ENCODE results near the gene CELF2. TPM values are rescaled to one million over a fixed set of nuclear protein-coding genes. Genes with fewer than 3 reads are reported as not detected.
A peak's percentile ranks its signal among the peaks of the same experiment; 100 is the strongest.

CELF2 gene
- 100 to 1,000 TPM; 282 to 298 (median 295) TPM for total RNA-seq
- 164 TPM for total RNA-seq (2013)

DNA sequence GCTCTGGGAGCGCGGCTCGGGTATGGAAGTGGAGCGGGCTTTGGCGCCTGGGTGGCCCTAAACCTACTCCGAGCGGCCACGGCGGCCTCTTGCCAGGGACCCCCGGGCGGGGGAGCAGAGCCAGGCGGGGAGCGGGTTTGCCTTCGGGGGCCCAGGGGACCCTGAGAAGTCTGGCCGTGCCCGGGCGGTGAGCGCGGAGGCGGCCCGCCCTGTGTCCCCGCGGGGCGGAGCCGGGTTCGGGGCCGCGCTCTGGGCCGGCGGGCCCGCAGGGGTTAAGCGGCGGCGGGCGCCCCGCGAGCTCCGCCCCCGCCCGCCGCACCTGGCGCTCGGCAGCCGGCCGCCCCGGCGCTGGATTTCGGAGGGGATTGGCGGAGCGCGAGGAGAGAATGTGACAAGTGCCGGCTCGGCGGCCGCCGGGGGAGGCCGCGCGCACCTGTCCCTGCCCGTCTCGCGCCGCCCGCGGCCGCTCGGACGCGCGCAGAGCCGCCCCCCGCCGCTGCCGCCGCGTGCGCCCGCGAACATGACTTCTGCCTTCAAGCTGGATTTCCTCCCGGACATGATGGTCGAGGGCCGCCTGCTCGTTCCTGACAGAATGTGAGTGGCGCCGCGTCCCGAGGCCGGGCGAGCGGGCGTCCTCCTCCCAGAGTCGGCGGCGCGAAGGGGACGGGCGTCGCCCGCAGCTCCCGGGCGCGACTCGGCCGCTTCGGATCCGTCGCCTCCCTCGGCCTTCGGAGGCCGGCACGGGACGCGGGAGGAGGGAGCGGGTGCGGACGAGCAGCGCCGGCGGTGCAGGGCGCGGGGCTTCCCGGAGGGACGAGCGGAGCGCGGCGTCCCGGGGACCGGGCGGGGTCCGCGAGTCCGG lies at the start of gene CELF2:
TSS of gene CELF2 (plus strand) at position 303 of the 862 bp plus-strand sequence. CDS start at position 521, 218 bp downstream.
- H3K36me3 ChIP-seq (ENCODE audit: control insufficient read depth, insufficient read depth, low read length), result no peaks in the 10 kb centered on the region
- no peak within 1 kb of the TSS for H3K27ac Mint-ChIP-seq
- H3K4me3 Mint-ChIP-seq, result peak within 1 kb of the TSS; percentile 85

DNA sequence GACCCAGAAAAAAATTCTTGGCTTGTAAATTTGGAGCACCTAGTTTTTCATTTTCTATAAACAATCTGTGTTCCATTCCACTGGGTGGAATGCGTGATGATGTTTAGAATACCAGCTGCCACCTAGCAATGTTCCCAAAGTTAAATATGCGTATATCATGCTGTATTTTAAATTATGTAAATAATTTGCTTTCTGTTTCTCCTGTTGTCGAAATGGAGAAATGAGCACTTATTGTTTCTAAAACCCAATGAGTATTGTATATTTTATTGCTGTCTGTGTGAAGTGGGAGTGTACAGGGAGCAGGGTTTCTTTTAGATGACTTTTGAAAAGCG lies 49.4 kb upstream of the CELF2 start:
- H3K36me3 ChIP-seq (ENCODE audit: control insufficient read depth, insufficient read depth, low read length), result no peaks in the 10 kb centered on the region
- Mint-ChIP-seq H3K36me3 (no peaks in the 10 kb centered on the region), H3K4me3 (no peak overlapping the region), H3K27ac (no peak overlapping the region), H3K4me1 (no peaks in the 10 kb centered on the region), H3K9me3 (no peaks in the 10 kb centered on the region), H3K27me3 (ENCODE audit: low read depth in 2 of 2) (peaks cover 17 to 26% of the 10 kb centered on the region in 2 donors)
- intact Hi-C loops (cut with micrococcal nuclease), result no loop called here
- no peak overlapping the region for H3K4me3 ChIP-seq (ENCODE audit: low read length)
- 93% methylated on average over 4 of the region's 4 CpGs for WGBS (ENCODE audit: insufficient coverage)
- no peak for DNase-seq
- no peaks in the 10 kb centered on the region for H3K9me3 ChIP-seq (ENCODE audit: control insufficient read depth, insufficient read depth, low read length)
- TF ChIP-seq, protein P1, sequence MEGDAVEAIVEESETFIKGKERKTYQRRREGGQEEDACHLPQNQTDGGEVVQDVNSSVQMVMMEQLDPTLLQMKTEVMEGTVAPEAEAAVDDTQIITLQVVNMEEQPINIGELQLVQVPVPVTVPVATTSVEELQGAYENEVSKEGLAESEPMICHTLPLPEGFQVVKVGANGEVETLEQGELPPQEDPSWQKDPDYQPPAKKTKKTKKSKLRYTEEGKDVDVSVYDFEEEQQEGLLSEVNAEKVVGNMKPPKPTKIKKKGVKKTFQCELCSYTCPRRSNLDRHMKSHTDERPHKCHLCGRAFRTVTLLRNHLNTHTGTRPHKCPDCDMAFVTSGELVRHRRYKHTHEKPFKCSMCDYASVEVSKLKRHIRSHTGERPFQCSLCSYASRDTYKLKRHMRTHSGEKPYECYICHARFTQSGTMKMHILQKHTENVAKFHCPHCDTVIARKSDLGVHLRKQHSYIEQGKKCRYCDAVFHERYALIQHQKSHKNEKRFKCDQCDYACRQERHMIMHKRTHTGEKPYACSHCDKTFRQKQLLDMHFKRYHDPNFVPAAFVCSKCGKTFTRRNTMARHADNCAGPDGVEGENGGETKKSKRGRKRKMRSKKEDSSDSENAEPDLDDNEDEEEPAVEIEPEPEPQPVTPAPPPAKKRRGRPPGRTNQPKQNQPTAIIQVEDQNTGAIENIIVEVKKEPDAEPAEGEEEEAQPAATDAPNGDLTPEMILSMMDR (IDR thresholded peaks at IDR 0.05), result no peak
- H3K27ac ChIP-seq (ENCODE audit: low read length), result no peak overlapping the region
- no peaks in the 10 kb centered on the region for H3K4me1 ChIP-seq (ENCODE audit: control insufficient read depth, insufficient read depth, low read length)
- H3K27me3 ChIP-seq (ENCODE audit: control insufficient read depth, insufficient read depth, low read length), result no peaks in the 10 kb centered on the region
- ATAC-seq, result no peak

More for the DNA sequence above, at the start of gene CELF2:
- TF ChIP-seq, protein P1 (IDR thresholded peaks at IDR 0.05), result no peak
- ATAC-seq, result peak; percentile 72 to 80 (median 76)
- Histone ChIP-seq H3K27me3 (ENCODE audit: control insufficient read depth, insufficient read depth, low read length) (peaks cover 47% of the 10 kb centered on the region), H3K27ac (ENCODE audit: low read length) (no peak within 1 kb of the TSS), H3K4me3 (ENCODE audit: low read length) (peak within 1 kb of the TSS; percentile 15), H3K4me1 (ENCODE audit: control insufficient read depth, insufficient read depth, low read length) (peaks cover 5% of the 10 kb centered on the region), H3K9me3 (ENCODE audit: control insufficient read depth, insufficient read depth, low read length) (no peaks in the 10 kb centered on the region)
- Mint-ChIP-seq H3K27me3 (ENCODE audit: low read depth in 2 of 2) (peaks cover 58 to 85% of the 10 kb centered on the region in 2 donors), H3K9me3 (no peaks in the 10 kb centered on the region), H3K4me1 (peaks cover 10 to 11% of the 10 kb centered on the region in 2 donors), H3K36me3 (no peaks in the 10 kb centered on the region)
- under 1% methylated on average over 133 of the region's 133 CpGs for WGBS (ENCODE audit: insufficient coverage)
- intact Hi-C loops (cut with micrococcal nuclease), result no loop called here
- peak; percentile 26 to 57 for DNase-seq

DNA sequence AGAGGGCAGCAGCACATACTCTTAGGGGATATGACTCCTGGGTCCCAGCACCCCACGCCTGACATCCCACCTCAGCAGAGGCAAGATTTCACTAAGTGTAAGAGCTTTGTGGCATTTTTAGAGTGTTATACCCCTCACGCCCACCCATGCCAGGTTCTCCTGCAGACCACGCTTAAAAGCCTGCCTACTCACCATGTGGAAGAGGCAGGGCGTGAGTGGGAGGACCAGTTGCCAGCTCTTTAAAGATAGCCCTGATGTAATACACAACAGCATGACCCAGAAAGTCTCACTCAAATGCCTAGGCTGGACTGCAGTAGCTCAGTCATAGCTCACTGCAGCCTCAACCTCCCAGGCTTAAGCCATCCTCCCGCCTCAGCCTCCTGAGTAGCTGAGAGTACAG lies 44.4 kb upstream of the CELF2 start:
- ATAC-seq, result no peak
- WGBS (ENCODE audit: insufficient coverage), result 84% methylated on average over 4 of the region's 5 CpGs
- no peak for DNase-seq
- no peak overlapping the region for H3K27ac ChIP-seq (ENCODE audit: low read length)
- Mint-ChIP-seq H3K4me1 (no peaks in the 10 kb centered on the region), H3K9me3 (no peaks in the 10 kb centered on the region), H3K36me3 (no peaks in the 10 kb centered on the region), H3K27ac (no peak overlapping the region), H3K4me3 (no peak overlapping the region), H3K27me3 (ENCODE audit: low read depth in 2 of 2) (peaks cover 29 to 67% of the 10 kb centered on the region in 2 donors)
- no peaks in the 10 kb centered on the region for H3K9me3 ChIP-seq (ENCODE audit: control insufficient read depth, insufficient read depth, low read length)
- no peak overlapping the region for H3K4me3 ChIP-seq (ENCODE audit: low read length)
- TF ChIP-seq, protein P1 (IDR thresholded peaks at IDR 0.05), result no peak
- no peaks in the 10 kb centered on the region for H3K4me1 ChIP-seq (ENCODE audit: control insufficient read depth, insufficient read depth, low read length)
- intact Hi-C loops (cut with micrococcal nuclease), result no loop called here
- H3K36me3 ChIP-seq (ENCODE audit: control insufficient read depth, insufficient read depth, low read length), result no peaks in the 10 kb centered on the region
- no peaks in the 10 kb centered on the region for H3K27me3 ChIP-seq (ENCODE audit: control insufficient read depth, insufficient read depth, low read length)
